Body of pancreas (tissue), 4 donors: ENCODE data around the gene DBP.

Experiments
- CTCF ChIP-seq, 7 experiments: fragments of 450-650 bp in 4 of 7; fragments of 200-600 bp in 3 of 7; sonication (generic) in 3 of 7; IDR thresholded peaks; one replicate each; pipeline ENCODE4 v1.5.1; 2016 to 2019; ENCODE audit warnings: antibody characterized with exemption in 7 of 7
- POLR2A ChIP-seq, 3 donors: fragments of 450-650 bp; IDR thresholded peaks; one replicate each; pipeline ENCODE4 v1.6.1; 2016; ENCODE audit warnings: antibody characterized with exemption in 3 of 3, mild to moderate bottlenecking in 2 of 3

GRCh38 chr19:48587387-48587786 lies 49.8 kb downstream of the DBP start:
- TF ChIP-seq CTCF (IDR thresholded peaks at IDR 0.05): no peak
- no peak for TF ChIP-seq POLR2A (IDR thresholded peaks at IDR 0.05)
